ENCODE measurements around the gene ZNF823. TPM values are rescaled to one million over a fixed set of nuclear protein-coding genes. Genes with fewer than 3 reads are reported as not detected.
A peak's percentile ranks its signal among the peaks of the same experiment; 100 is the strongest.

The ZNF823 gene
- total RNA-seq, 1 experiment from 2014 or later: 8.8 TPM

DNA sequence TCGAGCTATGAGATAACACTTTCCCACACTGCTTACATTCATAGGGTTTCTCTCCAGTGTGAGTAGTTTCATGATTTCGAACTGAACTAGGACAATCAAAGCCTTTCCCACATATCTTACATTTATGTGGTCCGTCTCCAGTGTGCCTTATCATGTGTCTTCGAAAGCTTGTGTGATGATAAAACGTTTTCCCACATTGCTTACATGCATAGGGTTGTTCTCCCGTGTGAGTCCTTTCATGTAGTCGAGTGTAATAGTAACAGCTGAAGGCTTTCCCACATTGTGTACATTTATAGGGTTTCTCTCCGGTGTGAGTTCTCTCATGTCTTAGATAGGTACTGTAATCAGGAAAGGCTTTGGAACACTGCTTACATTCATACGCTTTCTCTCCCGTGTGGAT lies 16.3 kb downstream of the ZNF823 start:
- peaks cover 38% of the 10 kb centered on the region for H3K36me3 ChIP-seq (ENCODE audit: insufficient read depth, low read length)
- no peaks in the 10 kb centered on the region for H3K27me3 ChIP-seq (ENCODE audit: low read length)
- no peak overlapping the region for H3K9ac ChIP-seq (ENCODE audit: low read length)
- H3K79me2 ChIP-seq (ENCODE audit: low read length): peaks cover 2% of the 10 kb centered on the region; the same call in 1 of the 2 replicates
- H3K9me2 ChIP-seq (replicated peaks; ENCODE audit: insufficient read depth, low read length): no peaks in the 10 kb centered on the region
- H3K4me3 ChIP-seq (ENCODE audit: low read length): no peak overlapping the region
- H2AFZ ChIP-seq (ENCODE audit: low read length): no peak overlapping the region
- no peak for DNase-seq
- no peak overlapping the region for H3K4me2 ChIP-seq (ENCODE audit: low read depth, low read length, poor library complexity, severe bottlenecking)
- H3K4me1 ChIP-seq (ENCODE audit: low read length): no peaks in the 10 kb centered on the region
- H3K9me3 ChIP-seq (ENCODE audit: low read length): peaks cover 14% of the 10 kb centered on the region
- no peaks in the 10 kb centered on the region for H4K20me1 ChIP-seq (ENCODE audit: insufficient read depth, low read depth, low read length)
- H3K27ac ChIP-seq (ENCODE audit: low read length): no peak overlapping the region

DNA sequence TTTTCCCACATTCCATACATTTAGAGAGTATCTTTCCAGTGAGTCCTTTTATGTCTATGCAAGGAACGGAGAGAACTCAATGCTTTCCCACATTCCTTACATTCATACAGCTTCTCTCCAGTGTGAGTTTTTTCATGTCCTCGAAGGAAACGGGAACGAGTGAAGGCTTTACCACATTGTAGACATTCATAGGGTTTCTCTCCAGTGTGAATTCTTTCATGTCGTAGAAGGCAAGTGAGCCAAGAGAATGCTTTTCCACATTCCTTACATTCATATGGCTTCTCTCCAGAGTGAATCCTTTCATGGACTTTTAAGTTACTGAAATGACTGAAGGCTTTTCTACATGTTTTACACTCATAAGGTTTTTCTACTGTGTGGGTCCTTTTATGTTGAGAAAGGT lies 17.1 kb downstream of the ZNF823 start:
- H3K9ac ChIP-seq (ENCODE audit: low read length): no peak overlapping the region
- peaks cover 2% of the 10 kb centered on the region; the same call in 1 of the 2 replicates for H3K79me2 ChIP-seq (ENCODE audit: low read length)
- H3K4me2 ChIP-seq (ENCODE audit: low read depth, low read length, poor library complexity, severe bottlenecking): no peak overlapping the region
- H3K27me3 ChIP-seq (ENCODE audit: low read length): no peaks in the 10 kb centered on the region
- peaks cover 14% of the 10 kb centered on the region for H3K9me3 ChIP-seq (ENCODE audit: low read length)
- peaks cover 38% of the 10 kb centered on the region for H3K36me3 ChIP-seq (ENCODE audit: insufficient read depth, low read length)
- no peaks in the 10 kb centered on the region for H3K9me2 ChIP-seq (replicated peaks; ENCODE audit: insufficient read depth, low read length)
- no peaks in the 10 kb centered on the region for H4K20me1 ChIP-seq (ENCODE audit: insufficient read depth, low read depth, low read length)
- no peak overlapping the region for H2AFZ ChIP-seq (ENCODE audit: low read length)
- no peaks in the 10 kb centered on the region for H3K4me1 ChIP-seq (ENCODE audit: low read length)
- DNase-seq: no peak
- H3K4me3 ChIP-seq (ENCODE audit: low read length): no peak overlapping the region
- H3K27ac ChIP-seq (ENCODE audit: low read length): no peak overlapping the region

DNA sequence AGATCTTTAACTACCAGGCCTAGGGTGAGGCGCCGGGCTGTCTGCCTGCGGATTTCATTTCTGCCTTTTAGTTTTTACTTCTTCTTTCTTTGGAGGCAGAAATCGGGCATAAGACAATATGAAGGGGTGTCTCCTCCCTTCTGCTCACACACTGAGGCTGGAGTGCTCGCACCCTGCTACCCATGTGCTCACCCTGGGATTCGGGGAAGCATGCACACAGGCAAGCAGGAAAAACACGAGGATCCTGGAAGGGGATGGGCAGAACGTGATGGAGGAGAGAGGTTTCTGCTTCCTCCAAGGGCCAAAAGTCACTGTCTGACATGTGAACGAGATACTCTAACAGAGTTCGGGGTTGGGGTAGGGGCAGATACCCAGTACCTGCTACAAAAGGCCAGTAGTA lies 28.4 kb downstream of the ZNF823 start:
- no peaks in the 10 kb centered on the region for H3K9me2 ChIP-seq (replicated peaks; ENCODE audit: insufficient read depth, low read length)
- H3K27me3 ChIP-seq (ENCODE audit: low read length): no peaks in the 10 kb centered on the region
- no peak overlapping the region for H2AFZ ChIP-seq (ENCODE audit: low read length)
- no peak for DNase-seq
- H3K4me1 ChIP-seq (ENCODE audit: low read length): no peaks in the 10 kb centered on the region
- no peaks in the 10 kb centered on the region for H3K9me3 ChIP-seq (ENCODE audit: low read length)
- H4K20me1 ChIP-seq (ENCODE audit: insufficient read depth, low read depth, low read length): no peaks in the 10 kb centered on the region
- H3K9ac ChIP-seq (ENCODE audit: low read length): no peak overlapping the region
- H3K4me2 ChIP-seq (ENCODE audit: low read depth, low read length, poor library complexity, severe bottlenecking): no peak overlapping the region
- no peak overlapping the region for H3K4me3 ChIP-seq (ENCODE audit: low read length)
- no peaks in the 10 kb centered on the region for H3K36me3 ChIP-seq (ENCODE audit: insufficient read depth, low read length)
- H3K79me2 ChIP-seq (ENCODE audit: low read length): no peaks in the 10 kb centered on the region
- H3K27ac ChIP-seq (ENCODE audit: low read length): no peak overlapping the region

DNA sequence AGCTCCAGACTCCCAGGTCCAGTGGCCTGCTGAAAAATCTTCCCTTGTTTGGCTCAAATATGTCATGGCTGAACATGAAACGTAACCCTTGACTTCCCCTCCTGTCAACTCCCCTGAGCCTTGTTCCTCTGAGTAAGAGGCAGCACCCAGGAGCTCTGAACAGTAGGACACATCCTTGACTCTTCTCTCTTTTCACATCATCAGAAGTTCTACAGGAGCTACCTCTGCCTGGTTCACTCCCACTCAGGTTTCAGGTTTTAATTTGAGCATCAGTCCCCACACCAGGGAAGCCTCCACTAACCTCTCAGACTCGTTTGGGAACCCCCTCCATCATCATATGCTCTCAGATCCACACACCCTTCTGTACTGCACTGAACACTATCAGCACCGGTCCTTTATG lies 30.3 kb downstream of the ZNF823 start:
- H3K79me2 ChIP-seq (ENCODE audit: low read length): no peaks in the 10 kb centered on the region
- no peak overlapping the region for H3K4me3 ChIP-seq (ENCODE audit: low read length)
- H2AFZ ChIP-seq (ENCODE audit: low read length): no peak overlapping the region
- H3K27me3 ChIP-seq (ENCODE audit: low read length): no peaks in the 10 kb centered on the region
- no peaks in the 10 kb centered on the region for H3K4me1 ChIP-seq (ENCODE audit: low read length)
- DNase-seq: no peak
- no peaks in the 10 kb centered on the region for H3K9me3 ChIP-seq (ENCODE audit: low read length)
- H3K9me2 ChIP-seq (replicated peaks; ENCODE audit: insufficient read depth, low read length): no peaks in the 10 kb centered on the region
- no peak overlapping the region for H3K27ac ChIP-seq (ENCODE audit: low read length)
- H3K4me2 ChIP-seq (ENCODE audit: low read depth, low read length, poor library complexity, severe bottlenecking): no peak overlapping the region
- no peaks in the 10 kb centered on the region for H4K20me1 ChIP-seq (ENCODE audit: insufficient read depth, low read depth, low read length)
- H3K36me3 ChIP-seq (ENCODE audit: insufficient read depth, low read length): no peaks in the 10 kb centered on the region
- H3K9ac ChIP-seq (ENCODE audit: low read length): no peak overlapping the region

DNA sequence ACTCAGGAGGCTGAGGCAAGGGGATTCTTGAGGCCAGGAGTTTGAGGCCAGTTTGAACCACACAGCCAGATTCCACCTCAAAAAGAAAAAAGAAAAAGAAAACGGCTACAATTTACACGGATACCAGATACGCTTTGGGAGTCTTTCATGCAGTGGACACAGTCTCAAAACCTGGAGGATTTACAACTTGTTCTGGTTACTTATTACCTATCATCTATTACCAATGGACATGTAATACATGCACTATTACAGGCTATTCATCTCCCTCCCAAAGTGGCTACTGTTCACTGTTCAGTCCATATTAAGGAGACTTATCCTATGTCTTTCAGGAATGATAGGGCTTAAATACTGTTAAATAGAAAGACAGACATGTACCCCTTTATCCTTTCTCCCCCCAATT lies 33.3 kb downstream of the ZNF823 start:
- Histone ChIP-seq H2AFZ (ENCODE audit: low read length) (no peak overlapping the region), H3K4me3 (ENCODE audit: low read length) (no peak overlapping the region), H3K27ac (ENCODE audit: low read length) (no peak overlapping the region)

DNA sequence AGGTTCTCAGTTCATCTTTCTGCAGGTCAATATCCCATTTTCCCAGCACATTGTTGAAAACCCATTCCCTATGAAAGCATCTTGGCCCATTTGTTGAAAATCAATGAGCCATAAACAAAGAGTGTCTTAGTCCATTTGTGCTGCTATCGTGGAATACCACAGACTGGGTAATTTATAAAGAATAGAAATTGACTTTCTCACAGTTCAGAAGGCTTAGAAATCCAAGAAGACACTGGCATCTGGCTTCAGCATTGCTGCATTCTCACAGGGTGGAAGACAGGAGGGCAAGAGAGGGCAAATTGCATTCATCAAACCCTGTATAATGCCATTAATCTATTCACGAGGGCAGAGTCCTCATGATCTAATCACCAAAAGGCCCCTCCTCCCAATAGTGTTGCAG lies 34.1 kb downstream of the ZNF823 start:
- H2AFZ ChIP-seq (ENCODE audit: low read length): no peak overlapping the region
- H3K9me2 ChIP-seq (replicated peaks; ENCODE audit: insufficient read depth, low read length): no peaks in the 10 kb centered on the region
- no peaks in the 10 kb centered on the region for H4K20me1 ChIP-seq (ENCODE audit: insufficient read depth, low read depth, low read length)
- no peak overlapping the region for H3K27ac ChIP-seq (ENCODE audit: low read length)
- H3K36me3 ChIP-seq (ENCODE audit: insufficient read depth, low read length): no peaks in the 10 kb centered on the region
- no peaks in the 10 kb centered on the region for H3K9me3 ChIP-seq (ENCODE audit: low read length)
- H3K4me3 ChIP-seq (ENCODE audit: low read length): no peak overlapping the region
- no peaks in the 10 kb centered on the region for H3K27me3 ChIP-seq (ENCODE audit: low read length)
- no peak for DNase-seq
- no peak overlapping the region for H3K4me2 ChIP-seq (ENCODE audit: low read depth, low read length, poor library complexity, severe bottlenecking)
- no peaks in the 10 kb centered on the region for H3K79me2 ChIP-seq (ENCODE audit: low read length)
- no peaks in the 10 kb centered on the region for H3K4me1 ChIP-seq (ENCODE audit: low read length)
- no peak overlapping the region for H3K9ac ChIP-seq (ENCODE audit: low read length)

More for the DNA sequence above, 33.3 kb downstream of the ZNF823 start:
- H3K9me3 ChIP-seq (ENCODE audit: low read length): no peaks in the 10 kb centered on the region
- DNase-seq: no peak
- H3K9me2 ChIP-seq (replicated peaks; ENCODE audit: insufficient read depth, low read length): no peaks in the 10 kb centered on the region
- no peaks in the 10 kb centered on the region for H3K36me3 ChIP-seq (ENCODE audit: insufficient read depth, low read length)
- no peak overlapping the region for H3K4me2 ChIP-seq (ENCODE audit: low read depth, low read length, poor library complexity, severe bottlenecking)
- no peaks in the 10 kb centered on the region for H3K27me3 ChIP-seq (ENCODE audit: low read length)
- H4K20me1 ChIP-seq (ENCODE audit: insufficient read depth, low read depth, low read length): no peaks in the 10 kb centered on the region
- H3K9ac ChIP-seq (ENCODE audit: low read length): no peak overlapping the region
- H3K79me2 ChIP-seq (ENCODE audit: low read length): no peaks in the 10 kb centered on the region
- H3K4me1 ChIP-seq (ENCODE audit: low read length): no peaks in the 10 kb centered on the region

DNA sequence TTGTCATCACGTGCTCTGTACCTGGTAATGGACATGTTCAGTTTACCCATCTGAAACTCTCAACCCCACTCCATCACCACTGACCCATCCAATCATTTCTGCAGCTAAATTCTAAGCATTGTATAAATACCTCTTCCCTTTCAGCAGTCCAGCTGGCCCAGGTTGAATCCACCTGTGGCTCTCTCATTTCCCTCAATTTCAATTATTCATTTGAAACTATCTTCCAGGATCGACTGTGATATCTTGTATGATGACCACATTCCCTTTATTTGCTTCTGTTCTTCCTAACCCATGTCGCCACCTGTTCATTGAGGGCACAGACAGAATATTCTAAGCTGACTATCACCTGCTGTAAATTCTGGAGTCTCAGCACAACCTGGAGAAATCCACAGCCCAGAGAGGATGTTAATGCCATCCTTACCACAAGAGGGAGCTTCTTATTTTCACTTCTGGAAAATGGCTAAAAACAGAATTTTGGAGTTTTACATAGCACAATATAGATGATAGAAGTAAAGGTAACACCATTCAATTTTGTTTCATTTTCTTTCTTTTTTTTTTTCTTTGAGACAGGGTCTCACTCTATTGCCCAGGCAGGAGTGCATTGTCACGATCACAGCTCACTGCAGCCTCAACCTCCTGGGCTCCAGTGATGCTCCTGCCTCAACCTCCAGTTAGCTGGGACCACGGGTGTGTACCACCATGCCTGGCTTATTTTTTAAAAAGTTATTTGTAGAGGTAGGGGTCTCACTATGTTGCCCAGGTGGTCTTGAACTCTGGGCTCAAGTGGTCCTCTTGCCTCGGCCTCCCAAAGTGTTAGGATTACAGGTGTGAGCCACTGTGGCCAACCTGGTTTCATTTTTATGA lies 38.6 kb downstream of the ZNF823 start:
- Histone ChIP-seq H3K79me2 (ENCODE audit: low read length) (no peaks in the 10 kb centered on the region), H3K9me2 (replicated peaks; ENCODE audit: insufficient read depth, low read length) (no peaks in the 10 kb centered on the region), H3K36me3 (ENCODE audit: insufficient read depth, low read length) (no peaks in the 10 kb centered on the region), H4K20me1 (ENCODE audit: insufficient read depth, low read depth, low read length) (no peaks in the 10 kb centered on the region), H3K27ac (ENCODE audit: low read length) (no peak overlapping the region), H3K27me3 (ENCODE audit: low read length) (no peaks in the 10 kb centered on the region), H3K4me2 (ENCODE audit: low read depth, low read length, poor library complexity, severe bottlenecking) (peak overlapping the region; percentile 2), H3K4me3 (ENCODE audit: low read length) (no peak overlapping the region), H3K4me1 (ENCODE audit: low read length) (peaks cover 1% of the 10 kb centered on the region), H3K9me3 (ENCODE audit: low read length) (no peaks in the 10 kb centered on the region), H2AFZ (ENCODE audit: low read length) (no peak overlapping the region), H3K9ac (ENCODE audit: low read length) (no peak overlapping the region)
- peak; percentile 66 for DNase-seq

DNA sequence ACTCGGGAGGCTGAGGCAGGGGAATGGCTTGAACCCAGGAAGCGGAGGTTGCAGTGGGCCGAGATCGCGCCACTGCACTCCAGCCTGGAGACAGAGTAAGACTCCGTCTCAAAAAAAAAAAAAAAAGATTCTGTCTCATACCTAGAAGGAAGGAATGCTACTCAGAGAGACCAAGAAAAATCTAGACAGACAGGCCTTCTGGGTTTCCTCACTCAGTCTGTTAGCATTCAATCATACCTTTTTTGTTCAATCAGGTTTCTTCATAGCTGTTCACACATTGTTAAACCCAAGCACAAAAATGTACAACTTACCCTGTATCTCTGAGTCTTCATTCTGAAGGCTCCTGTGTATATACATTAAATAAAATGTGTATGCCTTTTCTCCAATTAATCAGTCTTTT lies 40.5 kb downstream of the ZNF823 start:
- H3K9me2 ChIP-seq (replicated peaks; ENCODE audit: insufficient read depth, low read length): no peaks in the 10 kb centered on the region
- no peaks in the 10 kb centered on the region for H4K20me1 ChIP-seq (ENCODE audit: insufficient read depth, low read depth, low read length)
- DNase-seq: no peak
- H3K4me3 ChIP-seq (ENCODE audit: low read length): no peak overlapping the region
- no peaks in the 10 kb centered on the region for H3K9me3 ChIP-seq (ENCODE audit: low read length)
- H2AFZ ChIP-seq (ENCODE audit: low read length): no peak overlapping the region
- no peak overlapping the region for H3K27ac ChIP-seq (ENCODE audit: low read length)
- no peaks in the 10 kb centered on the region for H3K36me3 ChIP-seq (ENCODE audit: insufficient read depth, low read length)
- no peak overlapping the region for H3K9ac ChIP-seq (ENCODE audit: low read length)
- no peak overlapping the region for H3K4me2 ChIP-seq (ENCODE audit: low read depth, low read length, poor library complexity, severe bottlenecking)
- no peaks in the 10 kb centered on the region for H3K27me3 ChIP-seq (ENCODE audit: low read length)
- peaks cover 7% of the 10 kb centered on the region for H3K4me1 ChIP-seq (ENCODE audit: low read length)
- H3K79me2 ChIP-seq (ENCODE audit: low read length): no peaks in the 10 kb centered on the region
